HG02870 (cell line): ENCODE data around the gene RERG.
"Not testable (repeated sequence)": the region's sequence is repeated elsewhere in the genome, so short reads cannot be mapped to it uniquely, and the experiment has no call there.

Experiments used
- ATAC-seq: cut with Tn5 transposase; IDR thresholded peaks from one replicate; pipeline ENCODE4 v1.9.1; 2021; ENCODE audit warnings: mild to moderate bottlenecking, moderate library complexity; ENCODE audit not compliant: unreplicated experiment

RERG gene

DNA sequence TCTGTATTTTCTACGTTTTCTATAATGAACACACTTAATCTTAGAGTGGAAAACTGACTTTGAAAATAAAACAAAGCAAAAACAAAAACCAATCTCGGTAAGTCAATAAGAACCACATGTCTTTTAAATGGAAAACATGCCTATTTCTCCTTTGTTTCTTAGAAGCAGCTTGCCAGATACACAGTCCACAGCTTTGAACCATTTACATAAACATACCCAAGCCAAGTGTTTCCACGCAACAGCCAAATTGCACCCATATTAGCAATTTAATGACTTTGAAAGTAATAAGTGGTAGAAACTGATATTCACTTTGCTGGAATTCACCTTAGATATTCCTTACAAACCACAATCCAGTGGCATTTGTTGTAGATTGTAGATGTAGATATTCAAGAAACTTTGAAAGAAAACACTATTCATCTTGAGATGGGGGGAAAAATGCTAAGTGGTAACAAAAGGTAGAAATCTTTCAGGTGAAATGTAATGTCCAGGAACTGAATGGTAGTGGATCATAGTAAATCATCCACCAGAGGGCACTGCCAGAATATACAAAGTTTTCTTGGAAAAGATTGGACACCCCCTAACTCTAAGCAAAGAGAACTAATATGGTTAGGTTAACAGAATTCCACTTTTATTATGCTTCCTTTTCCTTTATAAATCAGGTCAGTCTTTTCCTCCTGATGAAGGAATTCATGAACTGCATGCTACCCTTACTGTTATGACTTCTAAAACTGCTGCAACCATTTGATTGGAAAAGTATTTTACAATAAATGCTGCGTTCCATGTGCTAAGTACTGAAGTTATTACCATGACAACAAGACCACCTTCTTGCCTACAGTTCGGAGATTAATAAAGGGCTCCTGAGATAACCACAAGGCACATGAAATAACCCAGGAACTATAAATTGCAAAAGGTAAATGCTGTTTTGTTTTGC, 69.8 kb downstream of the RERG start:
- ATAC-seq = no peak

DNA sequence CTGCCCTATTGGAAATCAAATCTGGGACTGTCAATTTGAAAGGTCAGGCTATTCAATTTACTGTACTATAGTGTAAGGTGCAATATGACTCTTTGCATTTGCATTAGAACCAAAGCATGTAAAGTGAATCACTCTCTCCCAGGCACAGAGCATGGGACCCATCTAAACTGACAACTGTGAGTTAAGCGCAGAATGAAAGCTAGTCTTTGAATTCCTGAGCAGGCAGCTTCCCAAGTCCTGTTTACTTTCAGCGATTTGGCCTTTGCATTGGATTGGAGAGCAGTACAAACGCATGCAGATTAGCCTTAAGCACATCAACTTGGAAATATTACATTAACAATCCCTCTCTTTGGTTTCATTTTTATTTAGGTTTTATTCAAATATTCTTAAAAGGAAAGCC, 74.6 kb downstream of the RERG start:
- ATAC-seq = no peak

DNA sequence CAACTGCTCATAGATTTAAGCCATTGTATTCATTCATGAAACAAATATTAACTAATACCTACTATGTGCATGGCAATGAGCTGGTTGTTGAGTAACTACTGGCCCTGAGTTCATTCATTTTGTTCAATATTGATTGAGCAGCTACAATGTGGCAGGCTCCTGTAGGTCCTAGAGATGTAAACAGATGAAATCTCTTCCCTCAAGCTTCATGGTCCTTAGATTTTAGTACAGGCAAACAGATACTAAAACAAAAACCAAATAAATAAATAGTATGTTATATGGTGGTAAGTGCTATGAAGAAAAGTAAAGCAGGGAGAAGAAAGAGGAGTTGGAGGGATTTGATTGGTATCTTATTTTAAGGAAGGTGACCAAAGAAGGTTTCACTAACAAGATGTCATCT, 77.8 kb downstream of the RERG start:
- no peak for ATAC-seq

DNA sequence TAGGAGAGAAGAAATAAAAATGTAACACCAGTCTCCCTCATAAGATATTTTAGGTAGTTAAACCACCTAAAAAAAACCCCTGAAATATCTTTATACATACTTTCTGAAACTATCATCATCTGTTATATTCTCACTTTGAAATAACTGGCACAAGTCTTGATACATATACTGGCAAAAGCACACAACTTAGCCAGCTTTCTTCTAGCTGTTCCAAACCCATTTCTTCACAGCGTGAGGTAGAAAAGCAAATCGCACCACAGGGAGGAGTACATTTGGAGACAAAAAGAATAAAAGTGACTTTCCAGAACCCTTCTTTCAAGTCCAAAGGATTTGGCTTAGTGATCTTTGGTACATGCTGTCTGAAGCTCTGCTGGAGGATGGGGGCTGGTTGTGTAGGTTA, 78.5 kb downstream of the RERG start:
- no peak for ATAC-seq

DNA sequence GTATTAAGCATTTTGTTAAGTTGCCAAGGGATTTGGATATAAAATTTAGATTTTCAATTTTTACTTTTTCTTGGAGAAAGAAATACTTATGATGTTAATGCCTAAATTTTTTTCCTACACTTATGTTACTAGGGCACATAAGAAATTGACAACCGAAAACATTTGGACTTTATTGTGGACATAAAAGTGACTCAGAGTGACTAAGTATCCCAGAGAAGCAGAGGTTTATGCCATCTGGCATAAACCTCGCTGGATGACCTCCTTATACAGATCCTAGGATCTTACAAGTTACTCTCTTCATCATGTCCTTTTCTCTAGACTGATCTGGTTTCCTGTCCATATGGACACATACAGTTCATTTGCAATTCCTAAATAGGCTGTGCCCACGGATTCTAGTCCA, 89.8 kb downstream of the RERG start:
- ATAC-seq = no peak

DNA sequence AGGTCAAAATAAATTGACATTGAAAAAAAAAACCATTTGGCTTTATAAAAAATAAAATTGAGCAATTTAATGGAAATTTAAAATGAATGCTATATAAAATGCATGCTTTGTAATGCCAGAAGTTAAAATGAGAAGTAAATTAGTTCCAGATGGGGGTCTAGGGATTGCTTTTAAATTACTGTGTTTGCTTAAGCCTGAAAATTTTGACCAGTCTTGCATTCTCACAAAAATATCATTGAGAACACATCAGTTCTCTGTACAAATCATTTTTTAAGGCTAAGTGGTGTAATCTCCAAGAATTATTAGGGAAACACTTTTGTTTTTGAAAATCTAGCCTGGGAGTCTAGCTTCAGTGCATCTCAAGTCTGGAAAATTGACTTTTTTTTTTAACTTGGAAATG, 90.7 kb downstream of the RERG start:
- ATAC-seq = no peak

DNA sequence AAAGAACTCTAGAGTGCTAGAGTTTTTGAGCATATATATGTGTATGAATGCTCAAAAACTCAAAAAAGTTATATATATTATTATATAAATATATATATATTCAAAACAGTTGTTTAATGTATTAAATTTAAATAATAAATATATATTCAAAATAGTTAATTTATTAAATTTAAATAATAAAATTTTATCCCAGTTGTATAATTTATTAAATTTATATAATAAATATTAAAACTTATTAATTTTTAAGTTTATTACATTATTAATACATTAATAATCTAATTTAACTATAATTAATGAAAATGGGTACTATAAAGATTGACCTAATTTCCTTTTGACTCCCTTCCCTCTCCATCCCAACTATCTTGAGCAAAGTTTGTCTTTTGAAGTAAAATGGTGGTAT, 97.8 kb downstream of the RERG start:
- ATAC-seq = no peak

DNA sequence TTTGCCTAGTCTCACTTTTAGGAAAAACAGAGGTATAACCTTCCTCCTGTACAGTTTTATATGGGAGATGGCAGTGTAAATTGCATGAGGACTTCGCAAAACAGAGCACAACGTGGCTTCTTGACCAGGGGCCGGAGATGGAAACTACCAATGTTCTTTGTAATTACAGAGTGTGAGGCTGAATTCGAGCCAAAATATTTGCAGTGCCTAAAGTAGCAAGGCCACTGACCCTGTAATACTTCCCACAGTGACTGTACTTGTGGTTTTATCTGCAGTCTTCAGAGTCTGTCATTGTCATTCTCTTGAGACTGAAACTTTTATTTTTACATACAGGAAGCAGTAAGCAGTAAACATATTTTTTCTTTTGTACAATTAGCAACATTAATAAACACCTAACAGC, 98.9 kb downstream of the RERG start:
- no peak for ATAC-seq

DNA sequence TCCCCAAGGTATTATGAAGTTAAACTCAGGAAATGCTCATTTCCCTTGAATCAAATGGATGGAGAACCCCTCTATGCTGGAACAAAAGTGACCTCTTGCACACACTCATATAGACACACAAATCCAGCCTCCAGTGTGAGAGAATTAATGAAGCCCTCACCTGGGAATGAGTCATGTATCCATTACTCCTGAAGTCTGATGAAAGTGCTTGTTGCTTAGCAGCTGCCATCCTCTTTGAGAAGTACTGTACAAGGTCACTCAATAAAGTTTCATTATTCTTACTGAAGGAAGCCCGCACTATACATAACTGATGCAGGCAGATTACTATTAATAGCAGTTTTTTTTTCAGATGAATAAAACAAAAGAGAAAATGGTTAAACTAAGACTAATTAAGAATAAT, 102.3 kb downstream of the RERG start:
- ATAC-seq = no peak

DNA sequence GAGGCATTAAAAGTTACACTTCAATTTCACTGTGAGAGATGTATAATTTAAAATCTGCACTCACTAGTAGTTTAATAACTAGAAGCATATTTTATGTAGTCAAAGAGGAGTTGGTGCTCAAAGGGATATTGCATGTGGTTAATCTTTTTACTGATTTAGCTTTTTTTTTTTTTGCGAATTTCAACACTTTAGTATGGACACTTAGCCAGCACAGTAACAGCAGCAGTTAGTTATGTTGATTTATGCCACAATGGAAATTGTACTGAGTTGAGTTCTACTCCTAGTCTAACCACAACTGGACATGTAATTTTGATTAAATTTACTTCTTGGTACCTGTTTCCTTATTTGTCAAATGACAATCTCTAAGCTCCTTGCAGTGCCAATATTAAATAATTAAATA, 104.2 kb downstream of the RERG start:
- ATAC-seq = no peak

DNA sequence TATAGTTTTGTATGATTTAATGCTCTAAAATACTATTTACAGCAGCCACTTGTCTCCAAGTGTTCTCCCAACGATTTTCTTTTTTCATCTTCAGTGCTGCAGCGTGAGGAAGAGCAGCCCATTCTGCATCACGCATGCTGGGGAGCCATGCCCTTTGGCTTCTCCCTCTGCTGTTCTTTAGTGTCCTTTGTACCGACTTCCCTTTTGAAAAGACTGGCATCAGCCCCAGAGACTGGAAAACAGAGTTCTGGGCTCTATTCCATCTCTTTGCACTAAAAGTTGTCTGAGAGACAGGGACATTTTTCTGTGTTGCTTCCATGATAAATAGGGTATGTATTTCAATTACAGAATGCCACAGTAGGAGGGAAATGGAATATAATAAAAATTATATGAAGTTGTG, 105.1 kb downstream of the RERG start:
- ATAC-seq = no peak

DNA sequence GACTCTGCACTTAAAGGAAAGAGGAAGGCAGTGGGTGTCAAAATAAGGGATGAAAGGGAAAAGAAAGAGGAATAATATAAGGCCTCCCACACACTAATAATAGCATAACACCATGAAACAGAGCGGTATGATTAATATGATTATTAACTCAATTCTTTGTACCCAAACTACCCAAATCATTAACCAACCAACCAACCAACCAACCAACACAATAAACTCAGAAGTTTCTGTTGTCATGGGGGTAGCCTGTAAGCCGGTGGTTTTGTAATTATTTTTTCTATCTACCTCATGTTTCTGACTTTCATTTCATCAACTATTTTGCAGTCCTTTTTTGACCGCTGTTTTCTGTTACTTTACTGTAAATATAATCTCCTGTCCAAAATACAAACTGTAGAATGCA, 105.8 kb downstream of the RERG start:
- no peak for ATAC-seq

DNA sequence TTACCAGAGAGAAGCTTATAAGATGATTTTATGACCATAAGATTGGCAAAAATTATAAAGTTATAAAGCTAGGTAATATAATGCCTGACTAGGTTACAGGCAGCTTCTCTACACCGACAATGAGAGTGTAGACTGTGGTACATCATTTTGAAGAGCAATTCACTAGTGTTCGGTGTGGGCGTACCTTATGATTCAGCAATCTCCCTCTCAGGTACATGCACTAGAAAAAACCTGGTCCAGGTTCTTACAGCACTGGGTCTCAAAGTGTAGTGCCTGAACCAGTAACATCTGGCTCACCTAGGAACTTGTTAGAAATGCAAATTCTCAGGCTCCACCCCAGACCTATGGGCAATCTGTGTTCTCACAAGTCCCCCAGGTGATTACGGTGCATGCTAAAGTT, 106.7 kb downstream of the RERG start:
- no peak for ATAC-seq

DNA sequence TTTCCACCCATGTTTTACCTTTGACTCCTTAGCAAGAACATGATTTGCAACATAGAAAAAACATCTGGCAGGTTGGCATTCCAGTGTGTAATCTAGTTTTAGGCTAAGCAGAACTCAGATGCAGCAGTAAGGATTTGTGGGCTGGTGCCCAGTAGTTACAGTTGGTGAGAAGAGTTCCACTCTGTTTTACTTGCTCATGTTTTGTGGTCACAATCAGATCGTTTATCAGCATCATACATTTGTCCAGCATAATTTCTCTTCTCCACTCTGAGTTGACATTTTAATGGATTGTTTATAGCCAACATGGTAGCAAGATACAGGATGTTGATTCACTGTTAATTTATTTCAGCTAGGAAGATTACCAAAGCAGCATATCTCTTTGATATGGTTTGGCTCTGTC, 128.4 kb downstream of the RERG start:
- no peak for ATAC-seq

DNA sequence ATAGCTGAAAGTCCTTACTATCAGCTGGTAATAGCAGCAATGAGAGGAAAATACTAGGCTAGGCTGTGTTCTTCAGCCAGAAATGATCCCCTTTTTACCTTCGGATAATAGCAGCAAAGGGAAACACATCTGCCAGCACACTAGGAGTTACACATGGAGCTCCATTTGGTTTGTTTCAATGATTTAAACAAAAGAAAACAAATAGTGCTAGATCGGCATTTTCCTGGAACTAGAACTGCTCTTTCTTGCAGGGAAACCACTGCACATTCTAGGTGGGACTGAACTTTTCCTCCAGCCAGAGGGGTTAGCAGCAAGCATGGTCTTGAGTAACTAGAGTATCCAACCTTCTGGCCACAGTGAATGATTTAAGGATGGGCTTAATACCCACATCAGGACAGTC, 130.8 kb downstream of the RERG start:
- ATAC-seq = no peak

DNA sequence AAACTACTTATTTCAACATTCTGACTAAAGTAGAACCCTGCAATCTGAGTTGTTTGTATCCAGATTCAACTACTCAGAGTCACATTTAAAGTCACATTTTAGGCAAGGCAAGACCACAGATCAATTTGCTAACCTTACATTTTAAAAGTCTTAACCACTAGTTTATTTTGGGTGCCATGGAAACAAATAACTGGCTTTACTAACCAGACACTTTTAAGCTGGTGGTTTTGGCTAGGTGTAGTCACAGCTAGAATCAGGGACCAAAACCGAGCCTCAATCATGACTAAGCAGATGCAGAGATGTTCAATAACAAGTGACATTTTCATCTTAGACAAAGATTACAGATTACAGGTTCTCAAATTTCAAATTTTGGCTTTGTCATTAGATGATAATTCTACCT, 133.1 kb downstream of the RERG start:
- ATAC-seq = no peak

DNA sequence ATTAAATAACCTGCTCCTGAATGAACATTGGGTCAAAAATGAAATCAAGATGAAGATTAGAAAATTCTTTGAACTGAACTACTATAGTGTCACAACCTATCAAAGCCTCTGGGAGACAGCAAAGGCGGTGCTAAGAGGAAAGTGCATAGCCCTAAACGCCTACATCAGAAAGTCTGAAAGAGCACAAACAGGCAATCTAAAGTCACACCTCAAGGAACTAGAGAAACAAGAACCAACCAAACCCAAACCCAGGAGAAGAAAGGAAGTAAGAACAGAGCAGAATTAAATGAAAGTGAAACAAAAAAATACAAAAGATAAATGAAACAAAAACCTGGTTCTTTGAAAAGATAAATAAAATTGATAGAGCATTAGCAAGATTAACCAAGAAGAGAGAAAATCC, 143.5 kb downstream of the RERG start:
- not testable (repeated sequence) for ATAC-seq

DNA sequence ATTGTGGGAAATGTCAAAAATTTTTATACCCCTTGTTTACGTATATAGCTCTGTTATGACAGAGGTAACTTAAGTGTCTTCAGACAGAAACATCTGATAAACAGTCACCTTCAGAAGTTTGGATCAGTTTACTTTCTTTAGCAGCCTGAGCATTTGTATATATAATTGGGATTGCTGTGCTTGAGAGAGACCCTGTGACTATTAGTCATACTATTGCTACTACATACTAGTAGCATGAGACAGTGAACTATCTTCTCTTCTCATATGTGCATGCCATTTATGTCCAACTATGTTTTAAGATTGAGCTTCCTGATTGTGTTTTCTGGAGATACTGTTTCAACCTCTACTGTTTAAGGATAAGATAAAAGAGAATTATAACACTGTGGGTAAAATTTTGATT, 146.9 kb downstream of the RERG start:
- no peak for ATAC-seq

DNA sequence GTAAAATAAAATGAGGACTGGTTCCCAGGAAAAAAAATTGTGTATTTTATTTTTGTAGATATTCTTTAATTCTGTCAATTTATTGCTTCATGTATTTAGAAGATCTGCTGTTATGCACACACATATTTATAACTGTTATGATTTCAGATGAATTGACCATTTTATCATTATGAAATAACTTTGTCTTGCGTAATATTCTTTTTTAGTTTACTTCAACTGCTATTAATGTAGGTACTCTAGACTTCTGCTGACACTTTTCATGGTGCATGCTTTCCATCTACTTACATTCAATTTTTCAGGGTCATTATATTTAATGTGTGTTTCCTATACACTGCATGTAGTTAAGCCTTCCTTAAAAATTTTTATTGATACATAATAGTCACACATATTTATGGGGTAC, 162.1 kb downstream of the RERG start:
- ATAC-seq = no peak
